Measurements from ENCODE around the gene ALS2CL.

DNA sequence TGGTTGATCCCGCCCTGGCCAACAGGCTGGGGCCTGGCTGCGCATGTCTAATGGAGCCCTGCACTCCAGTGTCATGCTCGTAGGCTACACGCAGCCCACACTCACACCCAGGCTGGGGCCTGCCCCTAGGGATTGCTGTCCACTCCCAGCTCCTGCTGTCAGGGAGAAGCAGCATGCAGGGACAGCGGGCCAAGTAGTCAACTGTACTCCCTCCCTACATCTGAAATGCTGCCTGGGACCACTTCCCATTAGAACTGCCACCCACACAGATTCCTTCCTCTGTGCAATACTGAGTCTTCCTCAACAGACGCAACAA lies 16.1 kb downstream of the ALS2CL start:
- TF ChIP-seq, protein P1, sequence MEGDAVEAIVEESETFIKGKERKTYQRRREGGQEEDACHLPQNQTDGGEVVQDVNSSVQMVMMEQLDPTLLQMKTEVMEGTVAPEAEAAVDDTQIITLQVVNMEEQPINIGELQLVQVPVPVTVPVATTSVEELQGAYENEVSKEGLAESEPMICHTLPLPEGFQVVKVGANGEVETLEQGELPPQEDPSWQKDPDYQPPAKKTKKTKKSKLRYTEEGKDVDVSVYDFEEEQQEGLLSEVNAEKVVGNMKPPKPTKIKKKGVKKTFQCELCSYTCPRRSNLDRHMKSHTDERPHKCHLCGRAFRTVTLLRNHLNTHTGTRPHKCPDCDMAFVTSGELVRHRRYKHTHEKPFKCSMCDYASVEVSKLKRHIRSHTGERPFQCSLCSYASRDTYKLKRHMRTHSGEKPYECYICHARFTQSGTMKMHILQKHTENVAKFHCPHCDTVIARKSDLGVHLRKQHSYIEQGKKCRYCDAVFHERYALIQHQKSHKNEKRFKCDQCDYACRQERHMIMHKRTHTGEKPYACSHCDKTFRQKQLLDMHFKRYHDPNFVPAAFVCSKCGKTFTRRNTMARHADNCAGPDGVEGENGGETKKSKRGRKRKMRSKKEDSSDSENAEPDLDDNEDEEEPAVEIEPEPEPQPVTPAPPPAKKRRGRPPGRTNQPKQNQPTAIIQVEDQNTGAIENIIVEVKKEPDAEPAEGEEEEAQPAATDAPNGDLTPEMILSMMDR (IDR thresholded peaks at IDR 0.05) = no peak
- TF ChIP-seq POLR2A (IDR thresholded peaks at IDR 0.05) = no peak
